Endodermal cell (in vitro differentiated cells): ENCODE results near the gene ZNF580. TPM values are rescaled to one million over a fixed set of nuclear protein-coding genes. Genes with fewer than 3 reads are reported as not detected.

Source experiments
- DNase-seq: peaks from one replicate; pipeline ENCODE4 v3.0.0-alpha.2; 2017
- H3K27ac ChIP-seq: 2 replicates; pipeline ENCODE4 v1.5.1; 2013; ENCODE audit warnings: mild to moderate bottlenecking, low read depth, low read length, moderate library complexity
- H3K27me3 ChIP-seq: 2 replicates; pipeline ENCODE4 v1.6.1; 2013; ENCODE audit warnings: mild to moderate bottlenecking, low read length, moderate library complexity; ENCODE audit not compliant: insufficient read depth, control insufficient read depth, poor library complexity, severe bottlenecking
- H3K36me3 ChIP-seq: 2 replicates; pipeline ENCODE4 v1.7.0; 2013; ENCODE audit warnings: mild to moderate bottlenecking, low read length, moderate library complexity; ENCODE audit not compliant: control insufficient read depth, insufficient read depth
- H3K4me1 ChIP-seq: one replicate; pipeline ENCODE4 v1.7.0; 2013; ENCODE audit warnings: low read length; ENCODE audit not compliant: control insufficient read depth, insufficient read depth
- H3K4me3 ChIP-seq: 2 replicates; pipeline ENCODE4 v1.5.1; 2013; ENCODE audit warnings: mild to moderate bottlenecking, low read length, moderate library complexity
- H3K9ac ChIP-seq: 2 replicates; pipeline ENCODE4 v1.6.1; 2013; ENCODE audit warnings: mild to moderate bottlenecking, low read length, moderate library complexity; ENCODE audit not compliant: poor library complexity, severe bottlenecking; ENCODE audit errors: extremely low read depth
- H3K9me3 ChIP-seq: 2 replicates; pipeline ENCODE4 v1.6.1; 2013; ENCODE audit warnings: mild to moderate bottlenecking, low read length, moderate library complexity; ENCODE audit not compliant: control insufficient read depth
- H3K27ac Mint-ChIP-seq: 2 replicates; pipeline ENCODE4 v1.8.0; 2020; ENCODE audit warnings: mixed read lengths
- H3K27me3 Mint-ChIP-seq: 2 replicates; pipeline ENCODE4 v1.8.0; 2021; ENCODE audit warnings: mild to moderate bottlenecking, mixed read lengths; ENCODE audit not compliant: insufficient read depth
- H3K36me3 Mint-ChIP-seq: 2 replicates; pipeline ENCODE4 v1.8.0; 2020; ENCODE audit warnings: low read depth, mixed read lengths
- H3K4me1 Mint-ChIP-seq: 2 replicates; pipeline ENCODE4 v1.8.0; 2020; ENCODE audit warnings: mixed read lengths
- H3K4me3 Mint-ChIP-seq: 2 replicates; pipeline ENCODE4 v1.8.0; 2020; ENCODE audit warnings: mild to moderate bottlenecking, moderate library complexity, mixed read lengths
- H3K9me3 Mint-ChIP-seq: 2 replicates; pipeline ENCODE4 v1.8.0; 2020; ENCODE audit warnings: mild to moderate bottlenecking, mixed read lengths
- WGBS, 2 experiments: methylation state at CpG; one replicate each; pipeline versions ENCODE4 v1.1.5 to v1.1.7; 2013; ENCODE audit warnings: missing lambda C conversion rate in 2 of 2, mixed read lengths in 1 of 2; ENCODE audit not compliant: insufficient coverage in 1 of 2, insufficient read length in 1 of 2; 5-methylcytosine and 5-hydroxymethylcytosine counted together
- total RNA-seq, 2 donors: library from RNA; stranded (reverse); fragmentation: NEBNext Ultra II Directional in 1 of 2; extraction: Animal tissue kit (Norgen Biotek cat#: 25700) in 1 of 2; gene quantifications; 2 replicates in 1 of 2; 3 replicates in 1 of 2; pipeline ENCODE4 v1.2.1, GENCODE V29; 2021
- TF ChIP-seq, protein P1 (sequence below): fragments of 200-600 bp; sonication (generic); conservative IDR thresholded peaks from 2 replicates; pipeline ENCODE4 v1.5.0; 2021; ENCODE audit warnings: antibody characterized with exemption, mild to moderate bottlenecking

The ZNF580 gene
- total RNA-seq, 2 donors from 2014 or later, result 27.3 to 38.6 TPM

DNA sequence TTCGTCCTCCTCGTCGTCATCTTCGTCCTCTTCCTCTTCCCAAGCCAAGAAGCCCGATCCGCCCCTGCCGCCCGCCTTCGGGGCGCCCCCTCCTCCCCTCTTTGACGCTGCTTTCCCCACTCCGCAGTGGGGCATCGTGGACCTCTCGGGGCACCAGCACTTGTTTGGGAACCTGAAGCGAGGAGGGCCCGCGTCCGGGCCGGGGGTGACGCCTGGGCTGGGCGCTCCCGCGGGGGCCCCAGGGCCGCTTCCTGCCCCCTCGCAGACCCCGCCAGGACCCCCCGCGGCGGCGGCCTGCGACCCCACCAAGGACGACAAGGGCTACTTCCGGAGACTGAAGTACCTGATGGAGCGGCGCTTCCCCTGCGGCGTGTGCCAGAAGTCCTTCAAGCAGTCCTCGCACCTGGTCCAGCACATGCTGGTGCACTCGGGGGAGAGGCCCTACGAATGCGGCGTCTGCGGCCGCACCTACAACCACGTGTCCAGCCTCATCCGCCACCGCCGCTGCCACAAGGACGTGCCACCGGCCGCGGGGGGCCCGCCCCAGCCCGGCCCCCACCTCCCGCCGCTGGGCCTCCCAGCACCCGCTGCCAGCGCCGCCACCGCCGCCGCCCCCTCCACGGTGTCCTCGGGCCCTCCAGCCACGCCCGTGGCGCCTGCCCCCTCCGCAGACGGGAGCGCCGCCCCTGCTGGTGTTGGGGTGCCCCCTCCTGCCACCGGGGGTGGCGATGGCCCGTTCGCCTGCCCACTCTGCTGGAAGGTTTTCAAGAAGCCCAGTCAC is 26.7 kb upstream of the ZNF580 start:
- no peaks in the 10 kb centered on the region for H3K27me3 Mint-ChIP-seq
- H3K9me3 Mint-ChIP-seq, result no peaks in the 10 kb centered on the region
- H3K4me1 Mint-ChIP-seq, result no peaks in the 10 kb centered on the region
- no peaks in the 10 kb centered on the region for H3K4me1 ChIP-seq
- H3K4me3 Mint-ChIP-seq, result no peak overlapping the region
- peaks cover 18% of the 10 kb centered on the region for H3K36me3 ChIP-seq
- H3K27ac ChIP-seq, result no peak overlapping the region
- DNase-seq, result no peak
- no peaks in the 10 kb centered on the region for H3K27me3 ChIP-seq
- H3K36me3 Mint-ChIP-seq, result peaks cover 40% of the 10 kb centered on the region
- H3K9me3 ChIP-seq, result no peaks in the 10 kb centered on the region
- no peak overlapping the region for H3K9ac ChIP-seq
- no peak overlapping the region for H3K27ac Mint-ChIP-seq
- WGBS, 2 experiments, result 96 to 97% methylated on average over 47 to 75 of the region's 75 CpGs
- no peak overlapping the region for H3K4me3 ChIP-seq
- TF ChIP-seq, protein P1, sequence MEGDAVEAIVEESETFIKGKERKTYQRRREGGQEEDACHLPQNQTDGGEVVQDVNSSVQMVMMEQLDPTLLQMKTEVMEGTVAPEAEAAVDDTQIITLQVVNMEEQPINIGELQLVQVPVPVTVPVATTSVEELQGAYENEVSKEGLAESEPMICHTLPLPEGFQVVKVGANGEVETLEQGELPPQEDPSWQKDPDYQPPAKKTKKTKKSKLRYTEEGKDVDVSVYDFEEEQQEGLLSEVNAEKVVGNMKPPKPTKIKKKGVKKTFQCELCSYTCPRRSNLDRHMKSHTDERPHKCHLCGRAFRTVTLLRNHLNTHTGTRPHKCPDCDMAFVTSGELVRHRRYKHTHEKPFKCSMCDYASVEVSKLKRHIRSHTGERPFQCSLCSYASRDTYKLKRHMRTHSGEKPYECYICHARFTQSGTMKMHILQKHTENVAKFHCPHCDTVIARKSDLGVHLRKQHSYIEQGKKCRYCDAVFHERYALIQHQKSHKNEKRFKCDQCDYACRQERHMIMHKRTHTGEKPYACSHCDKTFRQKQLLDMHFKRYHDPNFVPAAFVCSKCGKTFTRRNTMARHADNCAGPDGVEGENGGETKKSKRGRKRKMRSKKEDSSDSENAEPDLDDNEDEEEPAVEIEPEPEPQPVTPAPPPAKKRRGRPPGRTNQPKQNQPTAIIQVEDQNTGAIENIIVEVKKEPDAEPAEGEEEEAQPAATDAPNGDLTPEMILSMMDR, result no peak

DNA sequence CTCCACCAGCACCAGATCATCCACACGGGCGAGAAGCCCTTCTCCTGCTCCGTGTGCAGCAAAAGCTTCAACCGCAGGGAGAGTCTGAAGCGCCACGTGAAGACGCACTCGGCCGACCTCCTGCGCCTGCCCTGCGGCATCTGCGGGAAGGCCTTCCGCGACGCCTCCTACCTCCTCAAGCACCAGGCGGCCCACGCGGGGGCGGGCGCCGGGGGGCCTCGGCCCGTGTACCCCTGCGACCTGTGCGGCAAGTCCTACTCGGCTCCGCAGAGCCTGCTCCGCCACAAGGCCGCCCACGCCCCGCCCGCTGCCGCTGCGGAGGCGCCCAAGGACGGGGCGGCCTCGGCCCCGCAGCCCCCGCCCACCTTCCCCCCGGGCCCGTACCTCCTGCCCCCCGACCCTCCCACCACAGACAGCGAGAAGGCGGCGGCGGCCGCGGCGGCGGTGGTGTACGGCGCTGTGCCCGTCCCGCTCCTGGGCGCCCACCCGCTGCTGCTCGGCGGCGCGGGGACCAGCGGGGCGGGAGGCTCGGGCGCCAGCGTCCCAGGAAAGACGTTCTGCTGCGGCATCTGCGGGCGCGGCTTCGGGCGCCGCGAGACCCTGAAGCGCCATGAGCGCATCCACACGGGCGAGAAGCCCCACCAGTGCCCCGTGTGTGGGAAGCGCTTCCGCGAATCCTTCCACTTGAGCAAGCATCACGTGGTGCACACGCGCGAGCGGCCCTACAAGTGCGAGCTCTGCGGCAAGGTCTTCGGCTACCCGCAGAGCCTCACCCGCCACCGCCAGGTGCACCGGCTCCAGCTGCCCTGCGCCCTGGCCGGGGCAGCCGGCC is 25.9 kb upstream of the ZNF580 start:
- TF ChIP-seq, protein P1, result no peak
- no peaks in the 10 kb centered on the region for H3K4me1 Mint-ChIP-seq
- Histone ChIP-seq H3K27ac (no peak overlapping the region), H3K9ac (no peak overlapping the region), H3K9me3 (no peaks in the 10 kb centered on the region), H3K4me1 (no peaks in the 10 kb centered on the region), H3K4me3 (no peak overlapping the region), H3K36me3 (peaks cover 10% of the 10 kb centered on the region), H3K27me3 (no peaks in the 10 kb centered on the region)
- no peaks in the 10 kb centered on the region for H3K27me3 Mint-ChIP-seq
- H3K9me3 Mint-ChIP-seq, result no peaks in the 10 kb centered on the region
- no peak overlapping the region for H3K27ac Mint-ChIP-seq
- no peak for DNase-seq
- 97 to 98% methylated on average over 58 to 91 of the region's 98 CpGs for WGBS, 2 experiments
- H3K36me3 Mint-ChIP-seq, result peaks cover 33% of the 10 kb centered on the region
- H3K4me3 Mint-ChIP-seq, result no peak overlapping the region

DNA sequence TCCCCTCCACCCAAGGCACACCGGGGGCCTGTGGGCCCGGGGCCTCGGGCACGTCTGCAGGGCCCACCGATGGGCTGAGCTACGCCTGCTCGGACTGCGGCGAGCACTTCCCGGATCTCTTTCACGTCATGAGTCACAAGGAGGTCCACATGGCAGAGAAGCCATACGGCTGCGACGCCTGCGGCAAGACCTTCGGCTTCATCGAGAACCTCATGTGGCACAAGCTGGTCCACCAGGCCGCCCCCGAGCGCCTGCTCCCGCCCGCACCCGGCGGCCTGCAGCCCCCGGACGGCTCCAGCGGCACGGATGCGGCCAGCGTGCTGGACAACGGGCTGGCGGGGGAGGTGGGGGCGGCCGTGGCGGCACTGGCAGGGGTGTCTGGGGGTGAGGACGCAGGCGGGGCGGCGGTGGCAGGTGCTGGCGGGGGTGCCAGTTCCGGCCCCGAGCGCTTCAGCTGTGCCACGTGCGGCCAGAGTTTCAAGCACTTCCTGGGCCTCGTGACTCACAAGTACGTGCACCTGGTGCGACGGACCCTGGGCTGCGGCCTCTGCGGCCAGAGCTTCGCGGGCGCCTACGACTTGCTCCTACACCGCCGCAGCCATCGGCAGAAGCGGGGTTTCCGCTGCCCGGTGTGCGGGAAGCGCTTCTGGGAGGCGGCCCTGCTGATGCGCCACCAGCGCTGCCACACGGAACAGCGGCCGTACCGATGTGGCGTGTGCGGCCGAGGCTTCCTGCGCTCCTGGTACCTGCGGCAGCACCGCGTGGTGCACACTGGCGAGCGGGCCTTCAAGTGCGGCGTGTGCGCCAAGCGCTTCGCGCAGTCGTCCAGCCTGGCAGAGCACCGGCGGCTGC is 25.0 kb upstream of the ZNF580 start:
- Mint-ChIP-seq H3K27ac (no peak overlapping the region), H3K36me3 (peaks cover 34% of the 10 kb centered on the region), H3K9me3 (no peaks in the 10 kb centered on the region), H3K4me1 (no peaks in the 10 kb centered on the region), H3K4me3 (no peak overlapping the region), H3K27me3 (no peaks in the 10 kb centered on the region)
- no peaks in the 10 kb centered on the region for H3K27me3 ChIP-seq
- no peak overlapping the region for H3K9ac ChIP-seq
- no peaks in the 10 kb centered on the region for H3K9me3 ChIP-seq
- WGBS, 2 experiments, result 96 to 97% methylated on average over 66 to 88 of the region's 88 CpGs
- no peak overlapping the region for H3K4me3 ChIP-seq
- no peak overlapping the region for H3K27ac ChIP-seq
- TF ChIP-seq, protein P1, result no peak
- H3K36me3 ChIP-seq, result peaks cover 13% of the 10 kb centered on the region
- H3K4me1 ChIP-seq, result no peaks in the 10 kb centered on the region
- DNase-seq, result no peak
